Natural killer cell (primary cell): ENCODE results near the gene TANC1. TPM values are rescaled to one million over a fixed set of nuclear protein-coding genes. Genes with fewer than 3 reads are reported as not detected.

Source experiments
- ATAC-seq, 3 donors: fragments of 150-1000 bp in 2 of 3; fragments of 200-7000 bp in 1 of 3; cut with Tn5 transposase; 1 replicate in 1 of 3; 2 replicates in 2 of 3; pipeline ENCODE4 v1.10.0; 2021; ENCODE audit warnings: mild to moderate bottlenecking in 2 of 3, moderate library complexity in 2 of 3
- DNase-seq, 2 donors: peaks; one replicate each; pipeline versions ENCODE4 v3.0.0 to v3.0.0-alpha.2; 2013 to 2021; ENCODE audit warnings: mixed read lengths in 1 of 2
- H3K27ac ChIP-seq: one replicate; pipeline ENCODE4 v1.5.1; 2013; ENCODE audit warnings: mild to moderate bottlenecking, low read length
- H3K27me3 ChIP-seq: one replicate; pipeline ENCODE4 v1.6.1; 2013; ENCODE audit warnings: low read length; ENCODE audit not compliant: control insufficient read depth, insufficient read depth
- H3K36me3 ChIP-seq: one replicate; pipeline ENCODE4 v1.6.1; 2013; ENCODE audit warnings: low read length; ENCODE audit not compliant: control insufficient read depth, insufficient read depth
- H3K4me1 ChIP-seq: one replicate; pipeline ENCODE4 v1.6.1; 2013; ENCODE audit warnings: low read length; ENCODE audit not compliant: control insufficient read depth, insufficient read depth
- H3K4me3 ChIP-seq: one replicate; pipeline ENCODE4 v1.5.1; 2013; ENCODE audit warnings: low read length
- H3K9me3 ChIP-seq: one replicate; pipeline ENCODE4 v1.6.1; 2013; ENCODE audit warnings: low read length; ENCODE audit not compliant: control insufficient read depth, insufficient read depth
- H3K27ac Mint-ChIP-seq, 2 donors: one replicate each; pipeline ENCODE4 v1.8.0; 2022; ENCODE audit warnings: mild to moderate bottlenecking in 2 of 2, mixed read lengths in 2 of 2, moderate library complexity in 1 of 2
- H3K27me3 Mint-ChIP-seq, 2 donors: one replicate each; pipeline ENCODE4 v1.8.0; 2022; ENCODE audit warnings: low read depth in 2 of 2, mixed read lengths in 2 of 2
- H3K36me3 Mint-ChIP-seq: one replicate; pipeline ENCODE4 v1.8.0; 2022; ENCODE audit warnings: mixed read lengths
- H3K4me1 Mint-ChIP-seq, 2 donors: one replicate each; pipeline ENCODE4 v1.8.0; 2022; ENCODE audit warnings: mixed read lengths in 2 of 2
- H3K4me3 Mint-ChIP-seq: one replicate; pipeline ENCODE4 v1.8.0; 2022; ENCODE audit warnings: mild to moderate bottlenecking, moderate library complexity, mixed read lengths
- H3K9me3 Mint-ChIP-seq, 2 donors: one replicate each; pipeline ENCODE4 v1.8.0; 2022; ENCODE audit warnings: mixed read lengths in 2 of 2
- WGBS: methylation state at CpG from one replicate; pipeline ENCODE4 v1.1.7; 2013; ENCODE audit warnings: missing lambda C conversion rate; ENCODE audit not compliant: insufficient coverage; 5-methylcytosine and 5-hydroxymethylcytosine counted together
- intact Hi-C: fragments of 100-400 bp; cut with micrococcal nuclease; formaldehyde crosslinking; loops from one replicate; pipeline ENCODE4 v1.14.2; 2022
- total RNA-seq, 4 donors: library from RNA; stranded (reverse); fragments of 120-200 nt in 1 of 4; gene quantifications; one replicate each; pipeline versions ENCODE4 v1.2.3 to v1.2.4, GENCODE V29; 2013 to 2022
- TF ChIP-seq, protein P1 (sequence below): fragments of 200-600 bp; IDR thresholded peaks from one replicate; pipeline ENCODE4 v1.8.0; 2022; ENCODE audit warnings: antibody characterized with exemption

The TANC1 gene
- total RNA-seq, 3 donors from 2014 or later (not counting 1 experiment from before 2014, with no cell fraction given) = 0.82 to 4.2 (median 1.1) TPM

DNA sequence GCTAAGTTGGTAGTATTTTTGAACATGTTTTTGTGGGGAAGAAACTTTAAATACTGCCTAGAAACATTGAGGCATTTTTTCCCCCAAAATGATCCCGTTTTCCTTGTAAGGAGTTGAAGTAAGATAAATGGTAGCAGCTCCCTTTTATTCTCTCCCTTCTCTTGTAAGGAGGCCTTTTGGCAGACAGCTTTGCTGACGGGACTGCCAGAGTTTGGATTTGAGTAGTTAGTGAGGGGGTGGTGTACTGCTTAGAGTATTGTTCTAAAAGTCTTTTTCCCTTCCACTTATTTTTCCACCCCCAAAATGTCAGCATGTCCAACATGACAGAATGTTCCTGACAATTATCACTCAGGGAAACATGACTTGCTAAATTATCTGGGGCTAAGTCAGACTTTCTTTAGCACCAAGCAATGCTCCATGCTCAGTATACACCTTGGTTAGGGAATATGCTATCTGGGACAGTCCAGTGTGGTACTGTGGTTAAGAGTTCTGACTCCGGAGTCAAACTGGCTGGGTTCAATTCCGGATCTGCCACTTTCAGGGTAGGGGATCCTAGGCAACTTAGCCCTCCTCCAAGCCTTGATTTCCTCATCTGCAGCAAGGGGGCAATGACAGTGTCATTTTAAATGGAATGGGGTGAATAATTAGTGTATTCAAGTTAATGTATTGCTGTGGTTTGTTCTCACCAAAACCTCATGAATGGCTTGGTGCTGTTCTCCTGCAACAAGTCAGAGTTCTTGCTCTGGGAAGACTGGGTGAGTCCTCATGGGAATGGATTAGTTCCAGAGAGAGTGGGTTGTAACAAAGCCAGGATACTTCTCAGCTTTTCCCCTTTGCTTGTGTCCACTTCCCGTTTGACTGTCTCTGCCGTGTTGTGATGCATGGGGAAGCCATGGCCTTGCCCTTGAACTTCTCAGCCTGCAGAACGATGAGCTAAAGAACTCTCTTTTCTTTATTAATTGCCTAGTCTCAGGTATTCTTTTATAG is 116.2 kb downstream of the TANC1 start:
- Histone ChIP-seq H3K4me3 (no peak overlapping the region), H3K4me1 (no peaks in the 10 kb centered on the region), H3K36me3 (no peaks in the 10 kb centered on the region), H3K27ac (no peak overlapping the region), H3K27me3 (no peaks in the 10 kb centered on the region), H3K9me3 (no peaks in the 10 kb centered on the region)
- no peak for DNase-seq
- H3K27ac Mint-ChIP-seq = no peak overlapping the region
- H3K4me1 Mint-ChIP-seq = peaks cover 0 to 14% of the 10 kb centered on the region in 2 donors
- no peak overlapping the region for H3K4me3 Mint-ChIP-seq
- ATAC-seq = no peak
- H3K36me3 Mint-ChIP-seq = no peaks in the 10 kb centered on the region
- intact Hi-C loops = no loop called here
- H3K27me3 Mint-ChIP-seq = no peaks in the 10 kb centered on the region
- no peaks in the 10 kb centered on the region for H3K9me3 Mint-ChIP-seq
- WGBS = 77% methylated on average over 5 of the region's 7 CpGs
- TF ChIP-seq, protein P1, sequence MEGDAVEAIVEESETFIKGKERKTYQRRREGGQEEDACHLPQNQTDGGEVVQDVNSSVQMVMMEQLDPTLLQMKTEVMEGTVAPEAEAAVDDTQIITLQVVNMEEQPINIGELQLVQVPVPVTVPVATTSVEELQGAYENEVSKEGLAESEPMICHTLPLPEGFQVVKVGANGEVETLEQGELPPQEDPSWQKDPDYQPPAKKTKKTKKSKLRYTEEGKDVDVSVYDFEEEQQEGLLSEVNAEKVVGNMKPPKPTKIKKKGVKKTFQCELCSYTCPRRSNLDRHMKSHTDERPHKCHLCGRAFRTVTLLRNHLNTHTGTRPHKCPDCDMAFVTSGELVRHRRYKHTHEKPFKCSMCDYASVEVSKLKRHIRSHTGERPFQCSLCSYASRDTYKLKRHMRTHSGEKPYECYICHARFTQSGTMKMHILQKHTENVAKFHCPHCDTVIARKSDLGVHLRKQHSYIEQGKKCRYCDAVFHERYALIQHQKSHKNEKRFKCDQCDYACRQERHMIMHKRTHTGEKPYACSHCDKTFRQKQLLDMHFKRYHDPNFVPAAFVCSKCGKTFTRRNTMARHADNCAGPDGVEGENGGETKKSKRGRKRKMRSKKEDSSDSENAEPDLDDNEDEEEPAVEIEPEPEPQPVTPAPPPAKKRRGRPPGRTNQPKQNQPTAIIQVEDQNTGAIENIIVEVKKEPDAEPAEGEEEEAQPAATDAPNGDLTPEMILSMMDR = no peak

DNA sequence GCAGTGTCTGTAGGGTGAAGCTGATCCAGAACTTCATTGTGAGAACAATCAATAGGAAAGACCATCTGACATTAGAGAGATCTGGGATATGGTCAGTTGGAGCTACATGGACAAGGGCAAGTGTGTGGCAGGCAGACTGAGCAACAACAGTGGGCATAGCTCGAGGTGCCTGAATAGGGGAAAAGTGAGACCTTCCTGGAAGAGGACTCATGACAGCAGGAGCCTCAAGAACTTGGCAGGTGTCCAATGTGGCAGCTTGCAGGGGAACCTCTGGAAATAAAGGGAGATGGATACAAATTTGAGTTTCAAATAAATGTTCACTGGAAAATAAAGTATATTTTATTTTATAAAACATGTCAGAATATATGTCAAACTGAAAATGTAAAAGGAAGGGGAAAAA is 117.9 kb downstream of the TANC1 start:
- Mint-ChIP-seq H3K36me3 (no peaks in the 10 kb centered on the region), H3K4me3 (no peak overlapping the region), H3K9me3 (no peaks in the 10 kb centered on the region), H3K27ac (no peak overlapping the region), H3K4me1 (peaks cover 10 to 23% of the 10 kb centered on the region in 2 donors), H3K27me3 (no peaks in the 10 kb centered on the region)
- Histone ChIP-seq H3K36me3 (no peaks in the 10 kb centered on the region), H3K9me3 (no peaks in the 10 kb centered on the region), H3K4me3 (no peak overlapping the region), H3K27me3 (no peaks in the 10 kb centered on the region), H3K27ac (no peak overlapping the region), H3K4me1 (peaks cover 12% of the 10 kb centered on the region)
- DNase-seq = no peak
- intact Hi-C loops = no loop called here
- TF ChIP-seq, protein P1 = no peak
- no peak for ATAC-seq
- 21% methylated on average over 1 of the region's 1 CpG for WGBS

DNA sequence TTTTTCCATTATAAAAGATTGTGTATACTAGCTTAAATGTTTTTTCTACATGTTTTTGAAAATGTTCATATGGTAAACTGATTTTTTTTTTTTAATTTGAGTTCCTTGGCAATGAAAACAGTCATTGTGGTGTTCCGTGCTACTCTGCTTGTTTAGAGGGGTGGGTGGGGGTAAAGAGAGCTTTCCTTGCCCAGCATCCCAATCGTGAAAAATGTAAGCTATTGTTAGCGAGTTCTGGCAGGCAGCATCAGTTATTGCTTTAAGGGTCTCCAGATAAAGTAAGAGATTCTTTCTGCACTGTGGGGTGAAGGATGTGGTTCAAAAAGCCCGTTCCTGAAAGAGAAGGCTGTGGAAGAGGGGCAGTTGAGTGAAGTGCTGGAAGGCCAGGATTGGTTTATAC is 118.4 kb downstream of the TANC1 start:
- Mint-ChIP-seq H3K4me3 (no peak overlapping the region), H3K27me3 (no peaks in the 10 kb centered on the region), H3K9me3 (no peaks in the 10 kb centered on the region), H3K36me3 (no peaks in the 10 kb centered on the region), H3K27ac (no peak overlapping the region), H3K4me1 (peaks cover 15 to 28% of the 10 kb centered on the region in 2 donors)
- Histone ChIP-seq H3K4me3 (no peak overlapping the region), H3K27ac (no peak overlapping the region), H3K4me1 (peaks cover 12% of the 10 kb centered on the region), H3K9me3 (no peaks in the 10 kb centered on the region), H3K36me3 (no peaks in the 10 kb centered on the region), H3K27me3 (no peaks in the 10 kb centered on the region)
- 14% methylated on average over 4 of the region's 4 CpGs for WGBS
- no peak for DNase-seq
- intact Hi-C loops = no loop called here
- no peak for ATAC-seq
- TF ChIP-seq, protein P1 = no peak
